Heart left ventricle (tissue), 13 donors: ENCODE data around the gene OR5C1.

Experiments
- CTCF ChIP-seq, 12 donors: fragments of 200-600 bp; sonication (generic) in 4 of 12; IDR thresholded peaks; one replicate each; pipeline versions ENCODE4 v1.5.0 to v1.8.0; 2018 to 2022; ENCODE audit warnings: antibody characterized with exemption in 12 of 12, mild to moderate bottlenecking in 5 of 12
- POLR2A ChIP-seq, 2 donors: fragments of 450-650 bp; IDR thresholded peaks; one replicate each; pipeline ENCODE4 v1.6.1; 2017; ENCODE audit warnings: antibody characterized with exemption in 2 of 2, mild to moderate bottlenecking in 2 of 2, moderate library complexity in 2 of 2
- donor health status: ischemic (EF 13 %, LVEDD 7.1; RV severe dilation, severe dysfunction).
- donor health status: DM: no; HTN: yes; CAD: no.
- donor health status: DM: no; HTN: no; CAD: no.
- donor health status: ischemic (EF 25% LVEDD 6.9; RV normal size, moderate dysfunction).
- donor health status: ischemic (EF 25% LVEDD 5.7; RV mildly dilated, moderate dysfunction).
- donor health status: ischemic (EF 35%, LVEDD 5.7; RV mildly dilated, moderate dysfunction).
- donor health status: nonischemic (EF 11% LVEDD 7.7; RV severe dilation, severe dysfunction).
- donor health status: DM: yes; HTN: yes; CAD: no.
- donor health status: PGD.
- donor health status: ischemic (EF 29% LVEDD 5.4; RV normal size, mild dysfunction).
- donor health status: nonischemic (EF 23%, LVEDD 6.1; RV moderate dilation, normal function).

GRCh38 chr9:122821278-122821943 lies 32.7 kb downstream of the OR5C1 start:
- no peak for TF ChIP-seq POLR2A (IDR thresholded peaks at IDR 0.05)
- TF ChIP-seq CTCF (IDR thresholded peaks at IDR 0.05): no peak
